SK-N-SH (cell line): Measurements from ENCODE around the gene ZRANB3.

Source experiments
- CTCF ChIP-seq: fragments of 200-600 bp; sonication (generic); IDR thresholded peaks from 2 replicates; pipeline ENCODE4 v1.6.1; 2017; ENCODE audit warnings: antibody characterized with exemption, mild to moderate bottlenecking, moderate library complexity
- MXI1 ChIP-seq: IDR thresholded peaks from 2 replicates; pipeline ENCODE4 v1.6.1; 2012; ENCODE audit warnings: mild to moderate bottlenecking, low read depth, low read length, improper control_type of control experiment
- REST ChIP-seq: IDR thresholded peaks from 2 replicates; pipeline ENCODE4 v1.6.1; 2012; ENCODE audit warnings: mild to moderate bottlenecking, low read depth, low read length, moderate library complexity
- RFX5 ChIP-seq: IDR thresholded peaks from 2 replicates; pipeline ENCODE4 v1.6.1; 2012; ENCODE audit warnings: mild to moderate bottlenecking, improper control_type of control experiment, low read length

- TF ChIP-seq MXI1 (no peak), CTCF (no peak), REST (no peak), RFX5 (no peak)
These were observed 195.8 kb downstream of the ZRANB3 start for GRCh38 chr2:135335256-135335655.
